Nephron (organoid): ENCODE measurements around the gene POLQ.

ENCODE experiments used
- H3K27ac Mint-ChIP-seq, 3 experiments: 2 replicates each; pipeline ENCODE4 v1.8.0; 2020; ENCODE audit warnings: mixed read lengths in 3 of 3, mild to moderate bottlenecking in 2 of 3, moderate library complexity in 1 of 3
- H3K27me3 Mint-ChIP-seq: 2 replicates; pipeline ENCODE4 v1.8.0; 2021; ENCODE audit warnings: low read depth, mild to moderate bottlenecking, moderate library complexity, mixed read lengths
- H3K36me3 Mint-ChIP-seq: 2 replicates; pipeline ENCODE4 v1.8.0; 2020; ENCODE audit warnings: low read depth, mixed read lengths
- H3K4me1 Mint-ChIP-seq: 2 replicates; pipeline ENCODE4 v1.8.0; 2020; ENCODE audit warnings: mixed read lengths
- H3K4me3 Mint-ChIP-seq, 3 experiments: 2 replicates each; pipeline ENCODE4 v1.8.0; 2020; ENCODE audit warnings: mild to moderate bottlenecking in 3 of 3, mixed read lengths in 3 of 3, moderate library complexity in 2 of 3
- H3K9me3 Mint-ChIP-seq: 2 replicates; pipeline ENCODE4 v1.8.0; 2020; ENCODE audit warnings: mixed read lengths
- TF ChIP-seq, protein P1 (sequence below), 3 experiments: fragments of 200-600 bp; sonication (generic); IDR thresholded peaks; one replicate each; pipeline ENCODE4 v1.5.0; 2021; ENCODE audit warnings: antibody characterized with exemption in 3 of 3; ENCODE audit not compliant: unreplicated experiment in 3 of 3

The POLQ gene

DNA sequence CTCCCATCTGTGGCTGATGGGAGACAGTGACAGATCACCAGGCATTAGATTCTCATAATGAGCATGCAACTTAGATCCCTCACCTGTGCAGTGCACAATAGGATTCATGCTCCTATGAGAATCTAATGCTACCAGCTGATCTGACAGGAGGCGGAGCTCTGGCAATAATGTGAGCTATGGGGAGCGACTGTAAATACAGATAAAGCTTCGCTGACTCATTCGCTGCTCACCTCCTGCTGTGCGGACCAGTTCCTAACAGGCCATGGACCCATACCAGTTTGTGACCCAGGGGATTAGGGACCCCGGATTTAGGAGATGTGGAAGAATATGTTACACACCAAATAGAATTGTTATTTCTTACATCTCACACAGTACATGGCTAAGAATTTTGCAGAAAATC lies 28.7 kb upstream of the POLQ start:
- Mint-ChIP-seq H3K27me3 (no peaks in the 10 kb centered on the region), H3K27ac (no peak overlapping the region), H3K9me3 (no peaks in the 10 kb centered on the region), H3K36me3 (no peaks in the 10 kb centered on the region), H3K4me3 (no peak overlapping the region), H3K4me1 (no peaks in the 10 kb centered on the region)
- TF ChIP-seq, protein P1, sequence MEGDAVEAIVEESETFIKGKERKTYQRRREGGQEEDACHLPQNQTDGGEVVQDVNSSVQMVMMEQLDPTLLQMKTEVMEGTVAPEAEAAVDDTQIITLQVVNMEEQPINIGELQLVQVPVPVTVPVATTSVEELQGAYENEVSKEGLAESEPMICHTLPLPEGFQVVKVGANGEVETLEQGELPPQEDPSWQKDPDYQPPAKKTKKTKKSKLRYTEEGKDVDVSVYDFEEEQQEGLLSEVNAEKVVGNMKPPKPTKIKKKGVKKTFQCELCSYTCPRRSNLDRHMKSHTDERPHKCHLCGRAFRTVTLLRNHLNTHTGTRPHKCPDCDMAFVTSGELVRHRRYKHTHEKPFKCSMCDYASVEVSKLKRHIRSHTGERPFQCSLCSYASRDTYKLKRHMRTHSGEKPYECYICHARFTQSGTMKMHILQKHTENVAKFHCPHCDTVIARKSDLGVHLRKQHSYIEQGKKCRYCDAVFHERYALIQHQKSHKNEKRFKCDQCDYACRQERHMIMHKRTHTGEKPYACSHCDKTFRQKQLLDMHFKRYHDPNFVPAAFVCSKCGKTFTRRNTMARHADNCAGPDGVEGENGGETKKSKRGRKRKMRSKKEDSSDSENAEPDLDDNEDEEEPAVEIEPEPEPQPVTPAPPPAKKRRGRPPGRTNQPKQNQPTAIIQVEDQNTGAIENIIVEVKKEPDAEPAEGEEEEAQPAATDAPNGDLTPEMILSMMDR (IDR thresholded peaks at IDR 0.05; ENCODE audit: unreplicated experiment in 3 of 3): no peak

- Mint-ChIP-seq H3K4me3 (no peak within 1 kb of the TSS), H3K27me3 (no peaks in the 10 kb centered on the region), H3K36me3 (no peaks in the 10 kb centered on the region), H3K4me1 (no peaks in the 10 kb centered on the region), H3K27ac (no peak within 1 kb of the TSS), H3K9me3 (no peaks in the 10 kb centered on the region)
- TF ChIP-seq, protein P1 (IDR thresholded peaks at IDR 0.05; ENCODE audit: unreplicated experiment in 3 of 3): no peak
Observed at GRCh38 chr3:121567649-121568048, 21.9 kb upstream of the POLQ start, which contains the start of gene ARGFX. Gene ARGFX, plus strand, starts transcription at chr3:121567949. Its CDS starts 2,765 bp downstream, at chr3:121570714.

GRCh38 chr3:121566773-121567172 lies 21.0 kb upstream of the POLQ start:
- Mint-ChIP-seq H3K27ac (no peak overlapping the region), H3K4me1 (no peaks in the 10 kb centered on the region), H3K36me3 (no peaks in the 10 kb centered on the region), H3K27me3 (no peaks in the 10 kb centered on the region), H3K4me3 (no peak overlapping the region), H3K9me3 (no peaks in the 10 kb centered on the region)
- TF ChIP-seq, protein P1 (IDR thresholded peaks at IDR 0.05; ENCODE audit: unreplicated experiment in 3 of 3): no peak

- no peak overlapping the region for H3K27ac Mint-ChIP-seq
- TF ChIP-seq, protein P1 (IDR thresholded peaks at IDR 0.05; ENCODE audit: unreplicated experiment in 3 of 3): no peak
- H3K4me3 Mint-ChIP-seq: no peak overlapping the region
- no peaks in the 10 kb centered on the region for H3K9me3 Mint-ChIP-seq
- H3K4me1 Mint-ChIP-seq: no peaks in the 10 kb centered on the region
- H3K27me3 Mint-ChIP-seq: no peaks in the 10 kb centered on the region
- no peaks in the 10 kb centered on the region for H3K36me3 Mint-ChIP-seq
Observed at GRCh38 chr3:121562148-121562547, 16.4 kb upstream of the POLQ start.

DNA sequence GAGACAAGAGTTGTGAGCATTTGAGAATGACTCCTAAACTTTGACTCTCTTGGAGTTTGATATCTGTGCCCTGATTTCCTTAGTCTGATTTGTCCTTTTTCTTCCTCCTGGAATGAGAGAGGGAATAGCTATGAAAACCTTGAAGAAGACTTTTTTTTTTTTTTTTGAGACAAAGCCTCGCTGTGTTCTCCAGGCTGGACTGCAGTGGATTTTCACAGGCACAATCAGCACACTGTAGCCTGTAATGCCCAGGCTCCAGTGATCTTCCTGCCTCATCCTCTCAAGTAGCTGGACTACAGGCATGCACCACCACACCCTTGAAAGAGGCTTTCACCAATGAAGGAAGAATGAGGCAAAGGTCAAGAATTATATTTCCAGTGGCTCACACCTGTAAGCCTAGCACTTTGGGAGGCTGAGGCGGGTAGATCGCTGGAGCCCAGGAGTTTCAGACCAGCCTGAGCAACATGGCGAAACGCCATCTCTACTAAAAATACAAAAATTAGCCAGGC lies 11.7 kb upstream of the POLQ start:
- TF ChIP-seq, protein P1 (IDR thresholded peaks at IDR 0.05; ENCODE audit: unreplicated experiment in 3 of 3): no peak
- H3K27ac Mint-ChIP-seq: no peak overlapping the region
- no peaks in the 10 kb centered on the region for H3K36me3 Mint-ChIP-seq
- H3K4me3 Mint-ChIP-seq: no peak overlapping the region
- H3K9me3 Mint-ChIP-seq: no peaks in the 10 kb centered on the region
- no peaks in the 10 kb centered on the region for H3K4me1 Mint-ChIP-seq
- no peaks in the 10 kb centered on the region for H3K27me3 Mint-ChIP-seq

DNA sequence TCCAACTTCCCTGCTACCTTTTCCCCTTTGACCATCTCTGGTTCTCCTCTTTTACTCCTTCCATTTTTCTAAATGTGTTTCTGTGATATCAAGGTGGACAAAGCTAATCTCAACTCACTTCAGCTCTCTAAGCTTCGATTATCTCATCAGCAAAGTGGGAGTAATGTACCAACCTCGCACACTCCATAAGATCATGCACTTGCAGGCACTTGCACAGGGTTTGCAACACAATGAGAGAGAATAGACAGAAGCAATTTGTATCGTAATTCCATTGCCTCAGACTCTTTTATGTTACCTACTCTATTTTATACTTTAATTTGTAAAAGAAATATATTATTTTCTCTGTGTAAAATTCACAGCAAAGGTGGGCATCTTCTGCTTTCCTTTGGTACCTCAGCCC lies 7.0 kb upstream of the POLQ start:
- Mint-ChIP-seq H3K4me3 (no peak overlapping the region), H3K27me3 (no peaks in the 10 kb centered on the region), H3K27ac (no peak overlapping the region), H3K36me3 (no peaks in the 10 kb centered on the region), H3K4me1 (no peaks in the 10 kb centered on the region), H3K9me3 (no peaks in the 10 kb centered on the region)
- TF ChIP-seq, protein P1 (IDR thresholded peaks at IDR 0.05; ENCODE audit: unreplicated experiment in 3 of 3): no peak
